Stomach (tissue), 9 donors: ENCODE results near the gene GSG1L. TPM values are rescaled to one million over a fixed set of nuclear protein-coding genes. Genes with fewer than 3 reads are reported as not detected.
"Not testable (repeated sequence)": the region's sequence is repeated elsewhere in the genome, so short reads cannot be mapped to it uniquely, and the experiment has no call there.

Experiments used
- DNase-seq, 2 donors: peaks; one replicate each; pipeline versions ENCODE4 v3.0.0 to v3.0.0-alpha.2; 2013 to 2019
- H3K27ac ChIP-seq, 5 donors: fragments of 200-600 bp in 4 of 5; sonication (generic) in 4 of 5; one replicate each; pipeline ENCODE4 v1.5.1; 2013 to 2019; ENCODE audit warnings: mild to moderate bottlenecking in 1 of 5, moderate library complexity in 1 of 5
- H3K27me3 ChIP-seq, 3 donors: fragments of 200-600 bp; sonication (generic); one replicate each; pipeline ENCODE4 v1.5.1; 2017 to 2019; ENCODE audit warnings: mixed run types in 1 of 3
- H3K36me3 ChIP-seq, 4 donors: fragments of 200-600 bp; sonication (generic); 1 replicate in 3 of 4; 2 replicates in 1 of 4; pipeline ENCODE4 v1.5.1; 2016 to 2019
- H3K4me1 ChIP-seq, 4 donors: fragments of 200-600 bp; sonication (generic); one replicate each; pipeline ENCODE4 v1.5.1; 2016 to 2019
- H3K4me3 ChIP-seq, 4 donors: fragments of 200-600 bp; sonication (generic) in 3 of 4; one replicate each; pipeline ENCODE4 v1.5.1; 2016 to 2019; ENCODE audit warnings: mild to moderate bottlenecking in 1 of 4
- H3K9me3 ChIP-seq, 4 donors: fragments of 200-600 bp; sonication (generic); one replicate each; pipeline ENCODE4 v1.5.1; 2016 to 2019
- CTCF ChIP-seq, 7 experiments: fragments of 450-650 bp in 4 of 7; fragments of 200-600 bp in 3 of 7; sonication (generic) in 3 of 7; IDR thresholded peaks; one replicate each; pipeline ENCODE4 v1.5.1; 2016 to 2019; ENCODE audit warnings: antibody characterized with exemption in 7 of 7, control low read depth in 2 of 7, mild to moderate bottlenecking in 1 of 7
- EP300 ChIP-seq: sonication (generic); formaldehyde crosslinking; IDR thresholded peaks from one replicate; pipeline ENCODE4 v1.6.1; 2017; ENCODE audit warnings: antibody characterized with exemption
- POLR2A ChIP-seq, 4 donors: fragments of 450-650 bp; IDR thresholded peaks; one replicate each; pipeline ENCODE4 v1.6.1; 2016; ENCODE audit warnings: antibody characterized with exemption in 4 of 4, control low read depth in 2 of 4, mild to moderate bottlenecking in 1 of 4, moderate library complexity in 1 of 4
- POLR2AphosphoS5 ChIP-seq, 3 donors: sonication (generic); formaldehyde crosslinking; IDR thresholded peaks; one replicate each; pipeline ENCODE4 v1.6.1; 2016; ENCODE audit warnings: antibody characterized with exemption in 3 of 3
- WGBS, 5 donors: extraction: QIAGEN DNeasy Blood & Tissue Kit in 3 of 5; methylation state at CpG; one replicate each; pipeline versions ENCODE4 v1.1.5 to v1.1.7; 2013 to 2018; 5-methylcytosine and 5-hydroxymethylcytosine counted together
- intact Hi-C: fragments of 100-400 bp; cut with DNase I; formaldehyde crosslinking; loops from one replicate; pipeline ENCODE4 v1.15.1; 2023; ENCODE audit warnings: low total_unique reads
- polyA plus RNA-seq, 3 donors: library from polyadenylated mRNA; stranded (reverse); fragments of 200-250 nt; gene quantifications; one replicate each; pipeline ENCODE4 v1.2.3, GENCODE V29; 2013
- total RNA-seq, 5 donors: library from RNA; depleted of rRNA; stranded (reverse); fragments of >200 nt; gene quantifications; one replicate each; pipeline versions ENCODE4 v1.1.0 to v1.2.3, GENCODE V29; 2014 to 2016
- donor health status: healthy with polysubstance abuse.
- donor health status: Bipolar disorder and iron deficiency.
- donor health status: healthy.

Gene GSG1L
- total and polyA plus RNA-seq, 8 donors: 0.06 TPM; not detected in 7

GRCh38 chr16:27943766-27944165 is 119.7 kb downstream of the GSG1L start:
- no peaks in the 10 kb centered on the region for H3K9me3 ChIP-seq
- H3K27ac ChIP-seq: no peak overlapping the region
- H3K4me3 ChIP-seq: no peak overlapping the region
- H3K4me1 ChIP-seq: no peaks in the 10 kb centered on the region
- no peaks in the 10 kb centered on the region for H3K36me3 ChIP-seq
- intact Hi-C loops: no loop called here
- no peak for TF ChIP-seq POLR2A (IDR thresholded peaks at IDR 0.05)
- TF ChIP-seq CTCF (IDR thresholded peaks at IDR 0.05): no peak
- TF ChIP-seq EP300: no peak
- TF ChIP-seq POLR2AphosphoS5 (IDR thresholded peaks at IDR 0.05): no peak
- peaks cover 0 to 33% (median 0%) of the 10 kb centered on the region in 3 donors for H3K27me3 ChIP-seq
- no peak for DNase-seq
- 75 to 91% (median 79%) methylated on average over 2 of the region's 2 CpGs for WGBS, 5 donors

GRCh38 chr16:27942071-27942470 is 121.4 kb downstream of the GSG1L start:
- peaks cover 0 to 39% (median 0%) of the 10 kb centered on the region in 3 donors for H3K27me3 ChIP-seq
- H3K9me3 ChIP-seq, intact Hi-C loops, H3K36me3 ChIP-seq, DNase-seq, H3K4me1 ChIP-seq, H3K4me3 ChIP-seq, H3K27ac ChIP-seq: not testable (repeated sequence)
- WGBS, 5 donors: 83 to 92% (median 90%) methylated on average over 5 of the region's 5 CpGs

GRCh38 chr16:27935076-27935475 is 128.4 kb downstream of the GSG1L start:
- no peaks in the 10 kb centered on the region for H3K4me1 ChIP-seq
- H3K9me3 ChIP-seq: peaks cover 0 to 12% (median 11%) of the 10 kb centered on the region in 4 donors
- no peak overlapping the region for H3K4me3 ChIP-seq
- no peak for DNase-seq
- H3K27ac ChIP-seq: no peak overlapping the region
- intact Hi-C loops: no loop called here
- no peaks in the 10 kb centered on the region for H3K36me3 ChIP-seq
- peaks cover 0 to 28% (median 0%) of the 10 kb centered on the region in 3 donors for H3K27me3 ChIP-seq
- no peak for TF ChIP-seq CTCF (IDR thresholded peaks at IDR 0.05)
- 62 to 82% (median 73%) methylated on average over 7 of the region's 7 CpGs for WGBS, 5 donors

- Histone ChIP-seq H3K27ac (no peak overlapping the region), H3K4me3 (no peak overlapping the region), H3K36me3 (no peaks in the 10 kb centered on the region), H3K4me1 (no peaks in the 10 kb centered on the region), H3K27me3 (peaks cover 0 to 47% (median 0%) of the 10 kb centered on the region in 3 donors), H3K9me3 (peaks cover 0 to 12% (median 11%) of the 10 kb centered on the region in 4 donors)
- DNase-seq: no peak
- intact Hi-C loops: no loop called here
- 64 to 86% (median 69%) methylated on average over 3 of the region's 3 CpGs for WGBS, 5 donors
- TF ChIP-seq EP300: no peak
- TF ChIP-seq POLR2A (IDR thresholded peaks at IDR 0.05): no peak
- no peak for TF ChIP-seq POLR2AphosphoS5 (IDR thresholded peaks at IDR 0.05)
- no peak for TF ChIP-seq CTCF (IDR thresholded peaks at IDR 0.05)
These were observed 130.9 kb downstream of the GSG1L start for GRCh38 chr16:27932542-27933135.

GRCh38 chr16:27929818-27930217 is 133.7 kb downstream of the GSG1L start:
- intact Hi-C loops: no loop called here
- TF ChIP-seq EP300: no peak
- no peak for TF ChIP-seq POLR2AphosphoS5 (IDR thresholded peaks at IDR 0.05)
- no peak for TF ChIP-seq POLR2A (IDR thresholded peaks at IDR 0.05)
- TF ChIP-seq CTCF (IDR thresholded peaks at IDR 0.05): no peak
- no peak for DNase-seq
- H3K4me3 ChIP-seq: no peak overlapping the region
- peaks cover 0 to 12% (median 11%) of the 10 kb centered on the region in 4 donors for H3K9me3 ChIP-seq
- H3K27ac ChIP-seq: no peak overlapping the region
- H3K36me3 ChIP-seq: no peaks in the 10 kb centered on the region
- H3K27me3 ChIP-seq: peaks cover 0 to 44% (median 0%) of the 10 kb centered on the region in 3 donors
- 67 to 80% (median 71%) methylated on average over 3 of the region's 3 CpGs for WGBS, 5 donors
- H3K4me1 ChIP-seq: no peaks in the 10 kb centered on the region
